Testis (tissue), 2 donors: Measurements from ENCODE around the gene PPP6C.

Experiments
- CTCF ChIP-seq, 3 experiments: fragments of 450-650 bp in 2 of 3; fragments of 200-600 bp in 1 of 3; sonication (generic) in 1 of 3; IDR thresholded peaks; one replicate each; pipeline ENCODE4 v1.5.1; 2016 to 2019; ENCODE audit warnings: antibody characterized with exemption in 3 of 3, mild to moderate bottlenecking in 2 of 3, moderate library complexity in 1 of 3
- POLR2A ChIP-seq: fragments of 450-650 bp; IDR thresholded peaks from one replicate; pipeline ENCODE4 v1.6.1; 2017; ENCODE audit warnings: antibody characterized with exemption, mild to moderate bottlenecking, moderate library complexity

- TF ChIP-seq CTCF (IDR thresholded peaks at IDR 0.05) (no peak), POLR2A (no peak)
These were observed 39.0 kb downstream of the PPP6C start for GRCh38 chr9:125150349-125151245.
